Chondrocyte (in vitro differentiated cells): Measurements from ENCODE around the gene PUS3. TPM values are rescaled to one million over a fixed set of nuclear protein-coding genes. Genes with fewer than 3 reads are reported as not detected.

Source experiments
- DNase-seq: peaks from one replicate; pipeline ENCODE4 v3.0.0; 2021; ENCODE audit warnings: mixed read lengths, low spot score
- H3K27ac Mint-ChIP-seq: one replicate; pipeline ENCODE4 v1.8.0; 2021; ENCODE audit warnings: mild to moderate bottlenecking, moderate library complexity, mixed read lengths; ENCODE audit not compliant: unreplicated experiment
- H3K27me3 Mint-ChIP-seq: 2 replicates; pipeline ENCODE4 v1.8.0; 2021; ENCODE audit warnings: low read depth, mixed read lengths
- H3K36me3 Mint-ChIP-seq: 2 replicates; pipeline ENCODE4 v1.8.0; 2021; ENCODE audit warnings: low read depth, mixed read lengths
- H3K4me1 Mint-ChIP-seq: 2 replicates; pipeline ENCODE4 v1.8.0; 2021; ENCODE audit warnings: low read depth, mild to moderate bottlenecking, mixed read lengths
- H3K4me3 Mint-ChIP-seq: one replicate; pipeline ENCODE4 v1.8.0; 2021; ENCODE audit warnings: mild to moderate bottlenecking, moderate library complexity, mixed read lengths; ENCODE audit not compliant: unreplicated experiment
- H3K9me3 Mint-ChIP-seq: 2 replicates; pipeline ENCODE4 v1.8.0; 2021; ENCODE audit warnings: low read depth, mixed read lengths
- total RNA-seq: library from RNA; stranded (reverse); gene quantifications from 3 replicates; pipeline ENCODE4 v1.2.1, GENCODE V29; 2021
- TF ChIP-seq, protein P1 (sequence below): fragments of 200-600 bp; sonication (generic); IDR thresholded peaks from 2 replicates; pipeline ENCODE4 v1.5.0; 2021; ENCODE audit warnings: antibody characterized with exemption, mild to moderate bottlenecking, moderate library complexity

The PUS3 gene
- total RNA-seq, 1 donor from 2014 or later: 10.0 TPM

- Mint-ChIP-seq H3K4me1 (no peaks in the 10 kb centered on the region), H3K27ac (no peak overlapping the region), H3K4me3 (no peak overlapping the region), H3K9me3 (no peaks in the 10 kb centered on the region), H3K36me3 (no peaks in the 10 kb centered on the region), H3K27me3 (peaks cover 2% of the 10 kb centered on the region)
- no peak for DNase-seq
- TF ChIP-seq, protein P1, sequence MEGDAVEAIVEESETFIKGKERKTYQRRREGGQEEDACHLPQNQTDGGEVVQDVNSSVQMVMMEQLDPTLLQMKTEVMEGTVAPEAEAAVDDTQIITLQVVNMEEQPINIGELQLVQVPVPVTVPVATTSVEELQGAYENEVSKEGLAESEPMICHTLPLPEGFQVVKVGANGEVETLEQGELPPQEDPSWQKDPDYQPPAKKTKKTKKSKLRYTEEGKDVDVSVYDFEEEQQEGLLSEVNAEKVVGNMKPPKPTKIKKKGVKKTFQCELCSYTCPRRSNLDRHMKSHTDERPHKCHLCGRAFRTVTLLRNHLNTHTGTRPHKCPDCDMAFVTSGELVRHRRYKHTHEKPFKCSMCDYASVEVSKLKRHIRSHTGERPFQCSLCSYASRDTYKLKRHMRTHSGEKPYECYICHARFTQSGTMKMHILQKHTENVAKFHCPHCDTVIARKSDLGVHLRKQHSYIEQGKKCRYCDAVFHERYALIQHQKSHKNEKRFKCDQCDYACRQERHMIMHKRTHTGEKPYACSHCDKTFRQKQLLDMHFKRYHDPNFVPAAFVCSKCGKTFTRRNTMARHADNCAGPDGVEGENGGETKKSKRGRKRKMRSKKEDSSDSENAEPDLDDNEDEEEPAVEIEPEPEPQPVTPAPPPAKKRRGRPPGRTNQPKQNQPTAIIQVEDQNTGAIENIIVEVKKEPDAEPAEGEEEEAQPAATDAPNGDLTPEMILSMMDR: no peak
These were observed 47.1 kb upstream of the PUS3 start for GRCh38 chr11:125950178-125950490.

- Mint-ChIP-seq H3K27me3 (peaks cover 2% of the 10 kb centered on the region), H3K36me3 (no peaks in the 10 kb centered on the region), H3K9me3 (no peaks in the 10 kb centered on the region), H3K27ac (no peak overlapping the region), H3K4me3 (no peak overlapping the region), H3K4me1 (no peaks in the 10 kb centered on the region)
- DNase-seq: no peak
- TF ChIP-seq, protein P1: no peak
These were observed 46.5 kb upstream of the PUS3 start for GRCh38 chr11:125949271-125950177.

GRCh38 chr11:125948278-125949051 lies 45.5 kb upstream of the PUS3 start:
- Mint-ChIP-seq H3K4me1 (no peaks in the 10 kb centered on the region), H3K4me3 (no peak overlapping the region), H3K9me3 (no peaks in the 10 kb centered on the region), H3K36me3 (no peaks in the 10 kb centered on the region), H3K27ac (no peak overlapping the region), H3K27me3 (peaks cover 8% of the 10 kb centered on the region)
- TF ChIP-seq, protein P1: no peak
- DNase-seq: no peak

DNA sequence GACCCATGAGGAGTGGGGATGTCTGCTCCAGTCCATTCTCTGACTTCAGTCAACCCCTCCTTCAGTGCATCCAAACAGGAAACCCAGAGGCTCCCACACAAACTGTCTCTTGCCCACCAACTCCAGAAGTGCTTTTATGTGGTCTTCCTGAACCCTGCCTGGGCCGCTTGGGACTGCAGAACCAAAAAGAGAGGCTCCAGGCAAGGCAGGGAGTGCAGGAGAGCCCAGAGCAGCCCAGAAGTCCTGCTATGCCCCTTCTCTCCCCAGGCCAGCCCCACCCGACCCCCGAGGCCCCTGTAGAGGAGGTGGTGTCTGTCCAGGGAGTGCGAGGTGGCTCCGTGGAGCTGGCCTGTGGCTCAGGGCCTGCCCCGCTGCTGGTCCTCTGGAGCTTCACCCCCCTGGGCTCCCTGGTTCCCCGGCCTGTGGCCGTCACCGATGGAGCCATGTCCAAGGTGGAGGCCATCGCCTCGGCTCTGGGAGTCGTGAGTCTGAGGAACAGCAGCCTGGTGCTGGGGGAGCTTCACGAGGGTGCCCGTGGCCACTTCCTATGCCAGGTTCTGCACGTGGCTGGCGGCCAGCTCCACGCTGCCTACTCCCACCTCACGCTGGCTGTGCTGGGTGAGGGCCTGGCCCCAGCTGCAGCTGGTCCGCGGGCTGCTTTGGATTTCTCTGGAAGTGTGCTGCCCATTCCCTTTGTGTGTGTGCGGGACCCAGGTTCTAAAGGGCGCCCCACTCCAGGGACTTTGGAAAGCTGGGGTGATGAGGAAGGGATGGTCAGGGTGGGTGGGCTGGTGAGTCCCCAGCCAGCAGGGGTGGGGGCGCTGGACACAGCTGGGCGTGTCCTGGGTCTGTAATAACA lies 44.6 kb upstream of the PUS3 start:
- TF ChIP-seq, protein P1: no peak
- Mint-ChIP-seq H3K27me3 (peaks cover 8% of the 10 kb centered on the region), H3K9me3 (no peaks in the 10 kb centered on the region), H3K27ac (no peak overlapping the region), H3K36me3 (no peaks in the 10 kb centered on the region), H3K4me1 (no peaks in the 10 kb centered on the region), H3K4me3 (no peak overlapping the region)
- DNase-seq: no peak
